HFF-Myc (cell line): Measurements from ENCODE around the gene SFMBT2.

Experiments
- DNase-seq: peaks from one replicate; pipeline ENCODE4 v3.0.0-alpha.2; 2011; ENCODE audit warnings: low read depth; ENCODE audit errors: extremely low read depth
- H3K4me3 ChIP-seq: replicated peaks from 2 replicates; pipeline ENCODE4 v1.5.1; 2011; ENCODE audit warnings: low read depth, mild to moderate bottlenecking, control low read depth, low read length
- CTCF ChIP-seq: IDR thresholded peaks from 2 replicates; pipeline ENCODE4 v1.5.1; 2012; ENCODE audit warnings: mild to moderate bottlenecking, low read depth, low read length, control low read depth; ENCODE audit errors: missing control alignments

SFMBT2 gene

GRCh38 chr10:7258948-7259523 is 151.8 kb downstream of the SFMBT2 start:
- no peak for DNase-seq
- H3K4me3 ChIP-seq = no peak overlapping the region
- TF ChIP-seq CTCF = no peak

- no peak overlapping the region for H3K4me3 ChIP-seq
- no peak for DNase-seq
- no peak for TF ChIP-seq CTCF
Measured at GRCh38 chr10:7255517-7255916, 155.3 kb downstream of the SFMBT2 start.

- no peak for TF ChIP-seq CTCF
- DNase-seq = no peak
- no peak overlapping the region for H3K4me3 ChIP-seq
Measured at GRCh38 chr10:7251696-7252465, 159.0 kb downstream of the SFMBT2 start.

GRCh38 chr10:7250236-7250635 is 160.6 kb downstream of the SFMBT2 start:
- TF ChIP-seq CTCF = no peak
- no peak overlapping the region for H3K4me3 ChIP-seq
- DNase-seq = no peak

GRCh38 chr10:7248585-7249164 is 162.2 kb downstream of the SFMBT2 start:
- no peak overlapping the region for H3K4me3 ChIP-seq
- no peak for DNase-seq
- no peak for TF ChIP-seq CTCF

- no peak for TF ChIP-seq CTCF
- no peak for DNase-seq
- H3K4me3 ChIP-seq = no peak overlapping the region
Measured at GRCh38 chr10:7248148-7248547, 162.7 kb downstream of the SFMBT2 start.
